SW 1271 (cell line): ENCODE data around the gene C1orf232.

Experiments
- DNase-seq, 2 experiments: peaks; one replicate each; lab custom pipeline; 2025; lab: John Stamatoyannopoulos, UW

C1orf232 gene

DNA sequence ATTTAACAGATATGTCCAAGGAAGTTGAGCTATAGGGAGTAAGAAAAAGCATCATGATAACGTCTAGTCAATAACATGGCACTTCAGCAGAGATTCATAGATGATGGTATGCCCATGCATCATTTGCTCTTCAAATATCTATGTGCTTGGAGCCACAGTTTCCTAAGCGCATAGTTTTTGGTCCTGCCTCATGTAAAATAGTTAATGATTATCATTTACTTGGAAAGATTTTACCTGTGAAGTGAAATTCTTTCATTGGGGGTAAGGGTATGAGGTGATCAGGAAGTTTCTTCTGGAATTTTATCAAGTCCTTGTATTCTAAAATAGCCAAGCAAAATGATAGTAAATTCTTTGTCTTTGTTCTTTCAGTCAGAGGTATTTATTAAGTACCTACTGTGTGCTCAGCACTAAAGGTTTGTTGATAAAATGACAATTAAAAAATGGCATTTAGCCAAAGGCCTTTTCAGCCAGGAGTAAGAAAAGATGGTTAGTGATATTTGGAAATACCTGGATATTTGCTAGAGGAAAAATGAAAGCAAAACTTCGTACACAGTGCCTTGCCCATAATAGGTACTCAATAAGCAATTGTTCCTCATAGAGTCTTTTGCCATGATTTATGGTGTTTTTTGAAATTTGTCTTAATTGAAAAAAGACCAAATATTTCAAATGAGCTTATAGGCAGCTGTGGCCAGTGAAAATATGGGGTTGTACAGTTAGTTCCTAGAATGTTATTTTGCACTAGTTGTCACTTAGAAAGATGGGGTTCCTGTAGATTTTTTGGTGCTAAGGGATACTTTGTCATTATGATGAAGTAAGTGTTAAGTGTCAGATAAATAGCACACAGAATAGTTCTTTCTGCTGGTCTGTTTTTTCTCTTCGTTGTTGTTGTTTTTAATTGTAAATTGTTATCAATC is 44.1 kb downstream of the C1orf232 start:
- no peak for DNase-seq

DNA sequence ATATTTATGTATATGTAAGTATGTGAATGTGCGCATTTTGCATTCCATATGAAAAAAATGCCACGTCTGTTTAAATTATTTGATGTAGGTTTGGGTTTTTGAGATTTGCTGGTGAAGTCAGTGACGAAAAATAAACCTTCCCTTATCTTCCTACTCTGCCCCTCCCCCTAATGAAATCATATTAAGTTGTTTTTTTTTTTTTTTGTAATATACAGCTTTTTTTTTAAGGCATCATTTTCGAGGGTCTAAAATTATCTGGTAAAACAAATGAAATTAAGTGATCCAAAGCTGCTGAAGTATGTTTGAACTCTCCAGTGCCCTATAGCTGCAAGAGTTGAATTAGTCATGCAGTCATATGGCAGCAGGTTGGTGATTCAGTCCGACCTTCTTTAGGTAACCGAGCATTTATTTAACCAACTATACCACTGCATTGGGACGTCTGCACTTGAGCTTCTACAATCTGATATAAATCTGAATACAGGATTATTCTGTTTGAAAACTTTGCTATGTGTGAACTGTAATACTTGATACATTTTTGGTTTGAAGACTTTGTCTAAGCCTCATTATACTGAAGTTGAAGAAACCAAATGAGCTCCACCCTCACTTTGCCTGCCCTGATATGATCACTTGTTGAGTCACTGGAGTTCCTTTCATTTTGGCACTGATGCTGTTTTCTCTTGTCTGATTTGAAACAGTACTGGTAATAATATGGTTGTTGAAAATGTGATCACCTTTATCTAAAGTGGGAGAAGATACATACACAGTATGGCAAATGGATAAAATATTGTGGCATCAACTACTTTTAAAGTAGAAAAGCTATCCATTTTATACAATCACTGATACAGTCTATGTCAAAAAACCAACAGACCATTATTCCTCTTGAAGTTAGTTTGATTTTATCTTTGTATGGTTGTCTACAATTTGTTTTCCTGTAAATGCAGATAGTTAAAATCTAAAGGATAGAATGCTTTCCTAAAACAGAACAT is 45.5 kb downstream of the C1orf232 start:
- no peak for DNase-seq

DNA sequence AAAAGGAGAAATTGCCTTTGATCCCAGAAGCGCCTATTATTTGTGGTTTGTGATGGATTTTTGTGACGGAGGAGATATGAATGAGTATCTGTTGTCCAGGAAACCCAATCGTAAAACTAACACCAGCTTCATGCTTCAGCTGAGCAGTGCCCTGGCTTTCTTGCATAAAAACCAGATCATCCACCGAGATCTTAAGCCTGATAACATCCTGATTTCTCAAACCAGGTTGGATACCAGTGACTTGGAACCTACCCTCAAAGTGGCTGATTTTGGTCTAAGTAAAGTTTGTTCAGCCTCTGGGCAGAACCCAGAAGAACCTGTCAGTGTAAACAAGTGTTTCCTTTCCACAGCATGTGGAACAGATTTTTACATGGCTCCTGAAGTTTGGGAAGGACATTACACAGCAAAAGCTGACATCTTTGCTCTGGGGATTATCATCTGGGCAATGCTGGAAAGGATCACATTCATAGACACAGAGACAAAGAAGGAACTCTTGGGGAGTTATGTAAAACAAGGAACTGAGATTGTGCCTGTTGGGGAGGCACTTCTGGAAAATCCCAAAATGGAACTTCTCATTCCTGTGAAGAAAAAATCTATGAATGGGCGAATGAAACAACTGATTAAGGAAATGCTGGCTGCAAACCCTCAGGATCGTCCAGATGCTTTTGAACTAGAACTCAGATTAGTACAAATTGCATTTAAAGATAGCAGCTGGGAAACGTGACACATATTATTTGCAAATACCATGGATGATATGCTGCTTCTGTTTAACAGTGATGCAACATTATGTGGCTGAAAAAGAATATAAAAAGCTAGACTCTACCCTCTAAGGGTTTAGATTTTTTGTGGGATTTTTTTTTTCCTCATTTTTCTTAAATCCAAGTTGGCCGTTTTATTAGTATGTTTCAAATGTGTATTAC is 46.6 kb downstream of the C1orf232 start:
- DNase-seq = no peak

DNA sequence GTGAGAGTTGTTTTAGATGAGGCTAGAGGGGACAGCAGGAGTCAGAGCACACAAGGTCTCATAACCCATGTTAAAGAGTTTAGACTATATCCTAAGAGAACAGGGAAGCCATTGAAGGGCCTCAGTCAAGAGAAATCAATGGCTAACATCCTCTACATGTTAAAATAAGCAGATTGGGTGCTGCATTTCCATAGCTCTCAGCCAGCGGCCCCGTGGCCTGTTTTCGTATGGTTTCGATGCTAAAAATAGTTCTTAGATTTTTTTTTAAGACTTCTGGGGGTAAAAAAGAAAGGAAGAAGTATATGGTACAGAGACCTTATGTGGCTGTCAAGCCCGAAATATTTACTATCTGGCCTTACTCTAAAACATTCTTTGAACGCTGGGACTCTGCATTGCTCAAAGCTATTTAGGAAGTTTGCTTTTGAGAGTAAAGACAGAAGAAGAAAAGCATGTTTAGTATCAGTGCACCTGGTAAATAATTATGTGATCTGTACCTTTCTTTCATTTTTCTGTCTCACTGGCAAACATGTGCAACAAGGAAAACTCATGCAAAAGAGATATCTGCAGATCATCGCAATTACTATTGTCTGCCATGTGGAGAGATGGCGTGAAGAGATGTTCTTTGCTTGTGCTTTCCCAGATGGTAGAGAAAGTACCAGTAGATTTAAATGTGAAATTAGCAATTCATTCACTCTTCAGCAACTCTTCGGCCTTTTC is 48.7 kb downstream of the C1orf232 start:
- no peak for DNase-seq

DNA sequence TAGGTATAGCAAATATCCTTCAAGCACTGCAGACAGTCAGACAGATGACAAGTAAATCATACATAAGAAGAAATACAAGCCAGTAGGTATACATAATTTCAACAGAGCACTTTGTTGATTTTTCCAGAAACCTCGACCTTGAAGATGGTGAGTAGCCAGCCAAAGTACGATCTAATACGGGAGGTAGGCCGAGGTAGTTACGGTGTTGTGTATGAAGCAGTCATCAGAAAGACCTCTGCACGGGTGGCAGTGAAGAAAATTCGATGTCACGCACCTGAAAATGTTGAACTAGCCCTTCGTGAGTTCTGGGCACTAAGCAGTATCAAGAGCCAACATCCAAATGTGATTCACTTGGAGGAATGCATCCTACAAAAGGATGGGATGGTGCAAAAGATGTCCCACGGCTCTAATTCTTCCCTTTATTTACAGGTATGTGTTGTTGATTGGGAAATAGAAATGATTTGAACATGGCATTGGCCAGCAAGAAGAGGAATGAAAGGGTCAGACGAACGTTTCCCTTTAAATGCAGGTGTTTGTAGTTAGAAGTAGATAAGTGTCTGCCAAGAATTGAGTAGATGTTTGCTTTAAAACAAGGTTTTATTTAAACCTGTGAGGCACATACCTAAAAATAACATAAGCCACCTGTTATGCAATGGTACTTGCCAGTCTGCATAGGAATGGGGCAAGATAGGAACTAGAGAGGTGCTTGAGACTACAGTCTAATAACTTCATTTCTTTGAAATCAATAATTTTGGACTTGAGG is 54.4 kb downstream of the C1orf232 start:
- no peak for DNase-seq
